SK-N-SH treated with all-trans-retinoic acid at 6 μM for 48 hours (cell line): ENCODE results near the gene MRPS21.
A peak's percentile ranks its signal among the peaks of the same experiment; 100 is the strongest.

Source experiments
- ATAC-seq: fragments of 200-7000 bp; cut with Tn5 transposase; 3 replicates; pipeline ENCODE4 v1.9.1; 2020; ENCODE audit warnings: mild to moderate bottlenecking, moderate library complexity
- ARNTL ChIP-seq: fragments of 450-650 bp; formaldehyde crosslinking; IDR thresholded peaks from 2 replicates; pipeline ENCODE4 v1.5.0; 2020; ENCODE audit warnings: low read depth, mild to moderate bottlenecking, moderate library complexity, borderline replicate concordance
- BACH2 ChIP-seq: fragments of 250-450 bp; sonication (Bioruptor Pico); IDR thresholded peaks from 2 replicates; pipeline ENCODE4 v1.9.0; 2021; ENCODE audit warnings: mild to moderate bottlenecking, borderline replicate concordance
- CREB5 ChIP-seq: fragments of 250-450 bp; sonication (Bioruptor Pico); IDR thresholded peaks from 2 replicates; pipeline ENCODE4 v1.5.1; 2020; ENCODE audit warnings: low read depth, mild to moderate bottlenecking, moderate library complexity
- CSDC2 ChIP-seq: fragments of 250-450 bp; sonication (Bioruptor Pico); IDR thresholded peaks from 2 replicates; pipeline ENCODE4 v1.5.0; 2020; ENCODE audit warnings: mild to moderate bottlenecking, moderate library complexity
- CSRNP3 ChIP-seq: fragments of 250-450 bp; sonication (Bioruptor Pico); IDR thresholded peaks from 2 replicates; pipeline ENCODE4 v1.5.1; 2021; ENCODE audit warnings: mild to moderate bottlenecking, moderate library complexity
- ESRRG ChIP-seq: fragments of 250-450 bp; sonication (Bioruptor Pico); IDR thresholded peaks from 2 replicates; pipeline ENCODE4 v1.6.1; 2021; ENCODE audit warnings: mild to moderate bottlenecking
- GLIS3 ChIP-seq: fragments of 250-450 bp; sonication (Bioruptor Pico); IDR thresholded peaks from 2 replicates; pipeline ENCODE4 v1.5.0; 2020; ENCODE audit warnings: mild to moderate bottlenecking, moderate library complexity
- ISL1 ChIP-seq: fragments of 250-450 bp; sonication (Bioruptor Pico); IDR thresholded peaks from 2 replicates; pipeline ENCODE4 v2.1.2; 2022; ENCODE audit warnings: mild to moderate bottlenecking, moderate library complexity
- OSR1 ChIP-seq: fragments of 250-450 bp; sonication (Bioruptor Pico); IDR thresholded peaks from 2 replicates; pipeline ENCODE4 v1.8.0; 2022; ENCODE audit warnings: moderate library complexity, mild to moderate bottlenecking, inconsistent platforms
- PATZ1 ChIP-seq: fragments of 250-450 bp; sonication (Bioruptor Pico); IDR thresholded peaks from 2 replicates; pipeline ENCODE4 v1.8.0; 2020; ENCODE audit warnings: mild to moderate bottlenecking, moderate library complexity, borderline replicate concordance
- PPARA ChIP-seq: fragments of 250-450 bp; sonication (Bioruptor Pico); IDR thresholded peaks from 2 replicates; pipeline ENCODE4 v1.5.0; 2020; ENCODE audit warnings: mild to moderate bottlenecking, borderline replicate concordance
- RARB ChIP-seq: fragments of 250-450 bp; sonication (Bioruptor Pico); IDR thresholded peaks from 2 replicates; pipeline ENCODE4 v1.8.0; 2021; ENCODE audit warnings: mild to moderate bottlenecking, moderate library complexity
- SNAI2 ChIP-seq: fragments of 250-450 bp; sonication (Bioruptor Pico); IDR thresholded peaks from 2 replicates; pipeline ENCODE4 v1.5.0; 2020; ENCODE audit warnings: mild to moderate bottlenecking, moderate library complexity
- TCF4 ChIP-seq: fragments of 250-450 bp; sonication (Bioruptor Pico); IDR thresholded peaks from 2 replicates; pipeline ENCODE4 v1.8.0; 2021; ENCODE audit warnings: mild to moderate bottlenecking, moderate library complexity, borderline replicate concordance
- TOX ChIP-seq: fragments of 250-450 bp; sonication (Bioruptor Pico); IDR thresholded peaks from 2 replicates; pipeline ENCODE4 v1.8.0; 2021; ENCODE audit warnings: mild to moderate bottlenecking, moderate library complexity, borderline replicate concordance
- TSHZ2 ChIP-seq: fragments of 250-450 bp; sonication (Bioruptor Pico); IDR thresholded peaks from 2 replicates; pipeline ENCODE4 v1.5.0; 2020; ENCODE audit warnings: mild to moderate bottlenecking, moderate library complexity
- ZC3H10 ChIP-seq: fragments of 250-450 bp; sonication (Bioruptor Pico); IDR thresholded peaks from 2 replicates; pipeline ENCODE4 v1.5.1; 2021; ENCODE audit warnings: mild to moderate bottlenecking, moderate library complexity
- ZFP3 ChIP-seq: fragments of 250-450 bp; sonication (Bioruptor Pico); IDR thresholded peaks from 2 replicates; pipeline ENCODE4 v1.5.0; 2020; ENCODE audit warnings: mild to moderate bottlenecking, moderate library complexity
- ZFP30 ChIP-seq: fragments of 450-650 bp; formaldehyde crosslinking; IDR thresholded peaks from 2 replicates; pipeline ENCODE4 v1.5.0; 2022; ENCODE audit warnings: mild to moderate bottlenecking, moderate library complexity
- ZNF565 ChIP-seq: fragments of 450-650 bp; formaldehyde crosslinking; conservative IDR thresholded peaks from 2 replicates; pipeline ENCODE4 v1.5.0; 2020; ENCODE audit warnings: low read depth, mild to moderate bottlenecking, moderate library complexity
- ZNF70 ChIP-seq: fragments of 450-650 bp; formaldehyde crosslinking; IDR thresholded peaks from 2 replicates; pipeline ENCODE4 v1.5.0; 2020; ENCODE audit warnings: mild to moderate bottlenecking, moderate library complexity
- ZNF8 ChIP-seq: fragments of 450-650 bp; formaldehyde crosslinking; IDR thresholded peaks from 2 replicates; pipeline ENCODE4 v1.5.0; 2020; ENCODE audit warnings: mild to moderate bottlenecking, moderate library complexity

MRPS21 gene

GRCh38 chr1:150262388-150263320, 31.0 kb upstream of the MRPS21 start:
- no peak for TF ChIP-seq CSDC2 (CRISPR knock-in tag)
- TF ChIP-seq CSRNP3: no peak
- TF ChIP-seq TSHZ2 (CRISPR knock-in tag): no peak
- no peak for TF ChIP-seq PPARA
- TF ChIP-seq ISL1: no peak
- no peak for TF ChIP-seq PATZ1 (CRISPR knock-in tag)
- TF ChIP-seq RARB (CRISPR knock-in tag): no peak
- TF ChIP-seq ZNF8 (CRISPR knock-in tag): no peak
- no peak for TF ChIP-seq TOX
- no peak for TF ChIP-seq ARNTL (CRISPR knock-in tag)
- TF ChIP-seq TCF4: no peak
- TF ChIP-seq OSR1 (CRISPR knock-in tag): no peak
- no peak for TF ChIP-seq SNAI2 (CRISPR knock-in tag)
- TF ChIP-seq ZNF565 (CRISPR knock-in tag): no peak
- TF ChIP-seq GLIS3 (CRISPR knock-in tag): no peak
- no peak for TF ChIP-seq ZFP30 (CRISPR knock-in tag)
- no peak for TF ChIP-seq ESRRG
- no peak; the same call in 1 of the 2 replicates for TF ChIP-seq ZC3H10 (CRISPR knock-in tag)
- TF ChIP-seq BACH2: no peak
- ATAC-seq: peak; percentile 2; the same call in 2 of the 3 replicates

GRCh38 chr1:150263549-150263948, 30.1 kb upstream of the MRPS21 start:
- TF ChIP-seq CSRNP3 (no peak), ZC3H10 (CRISPR knock-in tag) (no peak), ZFP30 (CRISPR knock-in tag) (no peak), OSR1 (CRISPR knock-in tag) (no peak), TOX (no peak)
- no peak for ATAC-seq

- no peak for ATAC-seq
- TF ChIP-seq GLIS3 (CRISPR knock-in tag) (no peak), ZNF565 (CRISPR knock-in tag) (no peak), TSHZ2 (CRISPR knock-in tag) (no peak), SNAI2 (CRISPR knock-in tag) (no peak), TCF4 (no peak), CSDC2 (CRISPR knock-in tag) (no peak), ZC3H10 (CRISPR knock-in tag) (no peak), CSRNP3 (no peak), PPARA (no peak), CREB5 (CRISPR knock-in tag) (no peak), ZNF70 (CRISPR knock-in tag) (no peak), ZFP3 (CRISPR knock-in tag) (no peak), RARB (CRISPR knock-in tag) (no peak)
These were observed 25.8 kb upstream of the MRPS21 start for GRCh38 chr1:150267896-150268295.
